Smooth muscle cell (in vitro differentiated cells): Measurements from ENCODE around the gene DDX24. TPM values are rescaled to one million over a fixed set of nuclear protein-coding genes. Genes with fewer than 3 reads are reported as not detected.

Experiments
- DNase-seq: peaks from one replicate; lab custom pipeline; 2025; ENCODE audit not compliant: unreplicated experiment; lab: John Stamatoyannopoulos, UW
- H2AFZ ChIP-seq: fragments of 200-600 bp; sonication (generic); 2 replicates; pipeline ENCODE4 v1.6.0; 2016; ENCODE audit warnings: antibody characterized with exemption, low read depth, mild to moderate bottlenecking
- H3F3A ChIP-seq: fragments of 200-600 bp; sonication (generic); 2 replicates; pipeline ENCODE4 v1.6.0; 2017; ENCODE audit warnings: antibody characterized with exemption, low read depth
- H3K27ac ChIP-seq: fragments of 200-600 bp; sonication (generic); 2 replicates; pipeline ENCODE4 v1.5.1; 2016; ENCODE audit warnings: low read depth, mild to moderate bottlenecking
- H3K27me3 ChIP-seq: fragments of 200-600 bp; sonication (generic); 2 replicates; pipeline ENCODE4 v1.6.1; 2016; ENCODE audit warnings: low read depth, mild to moderate bottlenecking
- H3K36me3 ChIP-seq: fragments of 200-600 bp; sonication (generic); 2 replicates; pipeline ENCODE4 v1.5.1; 2016; ENCODE audit warnings: low read depth
- H3K4me1 ChIP-seq: fragments of 200-600 bp; sonication (generic); 2 replicates; pipeline ENCODE4 v1.5.1; 2016; ENCODE audit warnings: low read depth
- H3K4me2 ChIP-seq: fragments of 200-600 bp; sonication (generic); 2 replicates; pipeline ENCODE4 v1.6.0; 2016; ENCODE audit warnings: mild to moderate bottlenecking
- H3K4me3 ChIP-seq: fragments of 200-600 bp; sonication (generic); 2 replicates; pipeline ENCODE4 v1.5.1; 2016; ENCODE audit warnings: mild to moderate bottlenecking
- H3K79me2 ChIP-seq: fragments of 200-600 bp; sonication (generic); 2 replicates; pipeline ENCODE4 v1.6.0; 2016; ENCODE audit warnings: low read depth, mild to moderate bottlenecking
- H3K9ac ChIP-seq: fragments of 200-600 bp; sonication (generic); 2 replicates; pipeline ENCODE4 v1.6.0; 2016; ENCODE audit warnings: low read depth
- H3K9me3 ChIP-seq: fragments of 200-600 bp; sonication (generic); replicated peaks from 2 replicates; pipeline ENCODE4 v1.5.1; 2016; ENCODE audit warnings: low read depth
- H4K20me1 ChIP-seq: fragments of 200-600 bp; sonication (generic); 2 replicates; pipeline ENCODE4 v1.6.0; 2016; ENCODE audit warnings: low read depth
- CTCF ChIP-seq: fragments of 200-600 bp; sonication (generic); IDR thresholded peaks from 2 replicates; pipeline ENCODE4 v1.5.1; 2017; ENCODE audit warnings: borderline replicate concordance, mild to moderate bottlenecking, antibody characterized with exemption; ENCODE audit not compliant: insufficient read depth, poor library complexity, severe bottlenecking
- WGBS: methylation state at CpG from one replicate; pipeline ENCODE4 v1.1.7; 2016; ENCODE audit warnings: low lambda C conversion rate; 5-methylcytosine and 5-hydroxymethylcytosine counted together
- polyA plus RNA-seq: library from polyadenylated mRNA; unstranded; fragments of >200 nt; fragmentation: Nextera tagmentation; extraction: Ambion mirVana; gene quantifications from 2 replicates; pipeline ENCODE4 v1.2.1, GENCODE V29; 2016
- total RNA-seq: library from RNA; depleted of rRNA; stranded (reverse); fragments of >200 nt; gene quantifications from 2 replicates; pipeline ENCODE4 v1.2.3, GENCODE V29; 2014

DDX24 gene
- total and polyA plus RNA-seq, 2 experiments from 2014 or later, result 117 to 118 TPM

- no peak overlapping the region for H3K4me2 ChIP-seq
- H4K20me1 ChIP-seq, result no peaks in the 10 kb centered on the region
- WGBS, result 66% methylated on average over 4 of the region's 4 CpGs
- no peak overlapping the region for H3K27ac ChIP-seq
- no peaks in the 10 kb centered on the region for H3K4me1 ChIP-seq
- no peak overlapping the region for H3K9ac ChIP-seq
- H2AFZ ChIP-seq, result no peak overlapping the region
- no peak for DNase-seq
- H3K79me2 ChIP-seq, result no peaks in the 10 kb centered on the region
- no peaks in the 10 kb centered on the region for H3F3A ChIP-seq
- no peaks in the 10 kb centered on the region for H3K9me3 ChIP-seq
- no peaks in the 10 kb centered on the region for H3K36me3 ChIP-seq
- H3K27me3 ChIP-seq, result no peaks in the 10 kb centered on the region
- no peak for TF ChIP-seq CTCF
- H3K4me3 ChIP-seq, result no peak overlapping the region
These were observed 34.1 kb upstream of the DDX24 start for GRCh38 chr14:94115058-94115591.

GRCh38 chr14:94114589-94115057 lies 33.6 kb upstream of the DDX24 start:
- Histone ChIP-seq H3K36me3 (no peaks in the 10 kb centered on the region), H3K79me2 (no peaks in the 10 kb centered on the region), H3K9me3 (no peaks in the 10 kb centered on the region), H3F3A (no peaks in the 10 kb centered on the region), H3K9ac (no peak overlapping the region), H3K27ac (no peak overlapping the region), H3K4me2 (no peak overlapping the region), H4K20me1 (no peaks in the 10 kb centered on the region), H3K4me3 (no peak overlapping the region), H3K4me1 (no peaks in the 10 kb centered on the region), H3K27me3 (no peaks in the 10 kb centered on the region), H2AFZ (no peak overlapping the region)
- no peak for TF ChIP-seq CTCF
- 89% methylated on average over 5 of the region's 5 CpGs for WGBS
- DNase-seq, result no peak

- H3K4me1 ChIP-seq, result no peaks in the 10 kb centered on the region
- 89% methylated on average over 5 of the region's 5 CpGs for WGBS
These were observed 33.0 kb upstream of the DDX24 start for GRCh38 chr14:94113908-94114588.

More at GRCh38 chr14:94113908-94114588, 33.0 kb upstream of the DDX24 start:
- no peak for TF ChIP-seq CTCF
- no peak overlapping the region for H3K4me2 ChIP-seq
- H3F3A ChIP-seq, result no peaks in the 10 kb centered on the region
- H3K9ac ChIP-seq, result no peak overlapping the region
- H4K20me1 ChIP-seq, result no peaks in the 10 kb centered on the region
- H3K36me3 ChIP-seq, result no peaks in the 10 kb centered on the region
- H3K9me3 ChIP-seq, result no peaks in the 10 kb centered on the region
- no peak overlapping the region for H2AFZ ChIP-seq
- H3K27ac ChIP-seq, result no peak overlapping the region
- DNase-seq, result no peak
- H3K79me2 ChIP-seq, result no peaks in the 10 kb centered on the region
- no peaks in the 10 kb centered on the region for H3K27me3 ChIP-seq
- no peak overlapping the region for H3K4me3 ChIP-seq
